HG02623 (cell line): ENCODE measurements around the gene PARPBP.
"Not testable (repeated sequence)": the region's sequence is repeated elsewhere in the genome, so short reads cannot be mapped to it uniquely, and the experiment has no call there.

Experiments
- ATAC-seq: cut with Tn5 transposase; IDR thresholded peaks from one replicate; pipeline ENCODE4 v1.9.1; 2021; ENCODE audit warnings: moderate library complexity; ENCODE audit not compliant: unreplicated experiment

Gene PARPBP

GRCh38 chr12:102240859-102241258 lies 120.9 kb downstream of the PARPBP start:
- not testable (repeated sequence) for ATAC-seq
